ENCODE measurements around the gene ARL11.

ARL11 gene

DNA sequence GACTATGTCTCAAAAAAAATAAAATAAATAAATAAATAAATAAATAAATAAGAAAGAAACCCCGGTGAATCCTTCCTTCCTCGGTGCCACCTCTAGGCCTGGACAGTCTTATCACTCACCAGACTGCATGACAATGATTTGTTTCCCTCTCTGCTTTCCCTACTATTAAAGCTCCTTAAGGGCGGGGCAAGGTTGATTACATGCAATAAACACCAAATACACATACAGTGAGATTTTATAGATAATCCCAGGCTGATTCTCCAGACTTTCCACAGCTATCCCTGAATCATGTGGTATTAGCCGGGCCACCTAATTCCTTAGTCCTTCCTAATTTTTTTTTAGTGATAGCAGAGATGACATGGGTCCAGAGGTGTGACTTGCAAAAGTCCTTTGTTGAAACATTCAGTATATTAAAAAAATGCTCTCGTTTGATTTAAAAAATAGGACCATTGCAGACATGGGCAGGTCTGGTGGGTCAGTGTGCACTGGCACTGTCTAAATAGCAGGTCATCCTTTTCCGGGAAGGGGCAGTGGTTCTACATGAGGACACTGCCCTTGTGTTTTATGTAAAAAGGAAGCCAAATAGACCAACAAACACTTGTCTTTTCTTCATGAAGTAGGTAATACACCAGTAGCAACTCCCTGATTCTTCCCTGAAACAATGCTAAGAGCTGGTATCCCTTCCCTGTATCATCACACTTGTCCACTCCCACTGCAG is 48.4 kb downstream of the ARL11 start:
- no peak overlapping the region for H3K4me3 ChIP-seq (ENCODE audit: low read depth, low read length)
- no peak overlapping the region for H3K27ac ChIP-seq (ENCODE audit: low read depth, low read length)
- H3K9ac ChIP-seq (ENCODE audit: low read depth, low read length): no peak overlapping the region
- peaks cover 30% of the 10 kb centered on the region for H3K36me3 ChIP-seq (ENCODE audit: control insufficient read depth, insufficient read depth, low read length)
- peaks cover 3% of the 10 kb centered on the region; the same call in 1 of the 2 replicates for H3K4me1 ChIP-seq (ENCODE audit: control insufficient read depth, insufficient read depth, low read length)
- peaks cover 11% of the 10 kb centered on the region for H3K9me3 ChIP-seq (ENCODE audit: control insufficient read depth, insufficient read depth, low read length)
- H3K27me3 ChIP-seq (ENCODE audit: control insufficient read depth, insufficient read depth, low read length): no peaks in the 10 kb centered on the region

DNA sequence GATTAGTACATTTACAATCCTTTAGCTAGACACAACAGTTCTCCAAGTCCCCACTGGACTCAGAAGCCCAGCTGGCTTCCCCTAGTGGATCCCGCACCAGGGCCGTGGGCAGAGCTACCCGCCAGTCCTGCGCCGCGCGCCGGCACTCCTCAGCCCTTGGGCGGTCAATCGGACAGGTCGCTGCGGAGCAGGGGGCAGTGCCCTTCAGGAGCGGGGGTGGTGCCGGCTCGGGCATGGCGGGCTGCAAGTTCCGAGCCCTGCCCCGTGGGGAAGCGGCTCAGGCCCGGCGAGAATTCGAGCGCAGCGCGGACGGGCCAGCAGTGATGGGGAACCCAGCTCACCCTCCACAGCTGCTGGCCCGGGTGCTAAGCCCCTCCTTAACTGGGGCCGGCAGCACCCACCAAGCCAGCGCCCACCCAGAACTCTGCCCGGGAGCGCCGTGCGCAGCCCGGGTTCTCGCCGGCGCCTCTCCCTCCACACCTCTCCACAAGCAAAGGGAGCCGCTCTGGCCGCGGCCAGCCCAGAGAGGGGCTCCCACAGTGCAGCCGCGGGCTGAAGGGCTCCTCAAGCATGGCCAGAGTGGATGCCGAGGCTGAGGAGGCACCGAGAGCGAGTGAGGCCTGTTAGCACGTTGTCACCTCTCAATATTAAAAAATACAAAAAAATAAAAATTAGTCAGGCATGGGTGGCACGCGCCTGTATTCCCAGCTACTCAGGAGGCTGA is 50.0 kb downstream of the ARL11 start:
- Histone ChIP-seq H3K27ac (ENCODE audit: low read depth, low read length) (no peak overlapping the region), H3K4me1 (ENCODE audit: control insufficient read depth, insufficient read depth, low read length) (no peaks in the 10 kb centered on the region), H3K36me3 (ENCODE audit: control insufficient read depth, insufficient read depth, low read length) (peaks cover 35% of the 10 kb centered on the region), H3K27me3 (ENCODE audit: control insufficient read depth, insufficient read depth, low read length) (no peaks in the 10 kb centered on the region), H3K9me3 (ENCODE audit: control insufficient read depth, insufficient read depth, low read length) (peaks cover 11% of the 10 kb centered on the region), H3K9ac (ENCODE audit: low read depth, low read length) (no peak overlapping the region), H3K4me3 (ENCODE audit: low read depth, low read length) (no peak overlapping the region)

DNA sequence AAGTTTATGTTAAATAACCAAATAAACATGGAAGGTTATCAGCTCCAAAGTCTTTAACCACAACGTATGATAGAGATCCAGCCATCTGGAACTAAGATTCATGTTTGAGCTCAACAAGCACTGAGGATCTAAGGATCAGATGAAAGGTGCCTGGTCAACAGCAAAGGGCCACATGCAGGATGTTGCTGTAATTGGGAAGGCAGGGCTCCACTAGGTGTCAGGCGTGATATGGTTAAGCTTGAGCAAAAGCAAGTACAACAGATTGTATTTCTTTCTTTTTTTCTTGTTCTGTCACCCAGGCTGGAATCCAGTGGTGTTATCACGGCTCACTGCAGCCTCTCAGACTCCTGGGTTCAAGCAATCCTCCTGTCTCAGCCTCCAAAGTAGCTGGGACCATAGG is 50.9 kb downstream of the ARL11 start:
- Histone ChIP-seq H3K27ac (ENCODE audit: low read depth, low read length) (no peak overlapping the region), H3K9me3 (ENCODE audit: control insufficient read depth, insufficient read depth, low read length) (peaks cover 11% of the 10 kb centered on the region), H3K4me3 (ENCODE audit: low read depth, low read length) (no peak overlapping the region), H3K27me3 (ENCODE audit: control insufficient read depth, insufficient read depth, low read length) (no peaks in the 10 kb centered on the region), H3K9ac (ENCODE audit: low read depth, low read length) (no peak overlapping the region), H3K4me1 (ENCODE audit: control insufficient read depth, insufficient read depth, low read length) (no peaks in the 10 kb centered on the region), H3K36me3 (ENCODE audit: control insufficient read depth, insufficient read depth, low read length) (peaks cover 40% of the 10 kb centered on the region)

GRCh38 chr13:49681842-49682435 is 53.6 kb downstream of the ARL11 start:
- H3K27ac ChIP-seq (ENCODE audit: low read depth, low read length): no peak overlapping the region
- peaks cover 43% of the 10 kb centered on the region for H3K36me3 ChIP-seq (ENCODE audit: control insufficient read depth, insufficient read depth, low read length)
- no peaks in the 10 kb centered on the region for H3K27me3 ChIP-seq (ENCODE audit: control insufficient read depth, insufficient read depth, low read length)
- H3K9ac ChIP-seq (ENCODE audit: low read depth, low read length): no peak overlapping the region
- H3K4me3 ChIP-seq (ENCODE audit: low read depth, low read length): no peak overlapping the region
- H3K4me1 ChIP-seq (ENCODE audit: control insufficient read depth, insufficient read depth, low read length): no peaks in the 10 kb centered on the region
- H3K9me3 ChIP-seq (ENCODE audit: control insufficient read depth, insufficient read depth, low read length): peaks cover 11% of the 10 kb centered on the region

Data from HUES48 (cell line).